Activated CD4-positive, alpha-beta T cell treated with anti-CD3 and anti-CD28 coated beads for 1 hour (primary cell): ENCODE data around the gene SHANK2.

Experiments used
- DNase-seq: peaks from one replicate; pipeline ENCODE4 v3.0.0-alpha.2; 2020

SHANK2 gene

GRCh38 chr11:71252269-71252769, at the start of gene SHANK2:
SHANK2 (minus strand) TSS chr11:71252577; CDS start chr11:71147326, 105,251 bp downstream.
- DNase-seq: no peak

DNA sequence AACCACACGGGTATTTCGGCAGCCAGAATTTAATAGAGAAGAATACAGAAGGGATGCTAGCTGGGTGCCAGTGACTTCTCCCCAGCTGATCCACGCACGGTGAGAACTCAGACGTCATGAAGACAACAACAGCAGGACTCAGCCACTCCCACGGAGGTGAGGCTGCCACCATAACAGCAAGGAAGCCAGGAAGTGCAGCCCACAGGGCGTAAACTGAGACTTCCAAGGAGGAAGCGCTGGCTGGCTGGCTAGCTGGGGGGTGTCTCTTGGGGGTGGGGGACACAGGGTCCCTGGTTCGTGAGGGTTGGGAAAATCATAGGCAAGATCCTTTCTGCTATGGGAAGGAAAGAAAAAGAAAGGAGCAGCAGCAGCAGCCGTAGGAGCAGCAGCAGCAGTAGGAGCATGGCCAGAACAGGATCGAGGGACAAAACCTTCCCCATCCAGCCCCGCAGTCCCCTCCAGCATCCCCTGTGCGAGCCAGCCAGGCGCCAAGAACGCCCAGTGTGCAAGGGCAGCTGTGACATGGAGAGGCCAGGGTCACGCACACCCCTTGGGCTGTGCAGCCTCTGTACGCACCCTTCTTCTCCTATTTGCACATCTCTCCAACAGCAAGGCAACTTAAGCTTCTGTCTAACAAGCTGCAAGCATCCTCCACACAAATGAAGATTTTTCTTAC, 49.6 kb upstream of the SHANK2 start:
- DNase-seq: no peak

DNA sequence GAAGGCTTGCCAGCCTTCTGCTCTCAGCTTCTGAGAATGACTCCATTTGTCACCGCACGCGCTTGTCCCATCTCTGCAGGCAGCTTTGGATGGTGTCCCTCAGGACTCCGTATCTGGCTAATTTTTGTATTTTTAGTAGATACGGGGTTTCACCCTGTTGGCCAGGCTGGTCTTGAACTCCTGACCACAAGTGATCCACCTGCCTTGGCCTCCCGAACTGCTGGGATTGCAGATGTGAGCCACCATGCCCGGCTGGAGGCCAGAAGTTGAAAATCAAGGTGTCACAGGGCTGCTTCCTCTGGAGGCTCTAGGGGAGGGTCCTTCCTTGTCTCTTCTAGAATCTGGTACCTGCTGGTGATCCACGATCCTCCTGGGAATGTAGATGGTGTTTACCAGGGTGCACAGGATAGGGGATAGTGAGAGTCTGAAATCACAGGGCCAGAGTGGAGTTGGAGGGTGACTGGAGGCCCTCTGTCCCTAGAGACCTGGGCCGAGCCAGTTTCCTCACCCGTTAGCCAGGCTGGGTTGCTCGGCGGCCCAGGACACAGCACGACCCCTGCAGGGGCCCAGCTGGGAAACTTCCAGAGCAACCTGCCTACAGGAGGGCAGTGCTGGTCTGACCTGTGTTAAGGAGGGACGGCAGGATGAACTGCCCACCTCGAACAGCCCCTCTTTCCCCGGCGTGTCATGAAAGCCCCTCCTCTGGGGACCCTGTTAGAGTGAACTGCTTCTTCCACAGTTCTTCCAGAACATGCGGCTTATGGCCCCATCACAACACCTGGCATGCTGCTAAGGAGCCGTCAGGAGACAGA, 48.9 kb upstream of the SHANK2 start:
- DNase-seq: peak; percentile 5

GRCh38 chr11:71300187-71300586, 47.8 kb upstream of the SHANK2 start:
- no peak for DNase-seq

DNA sequence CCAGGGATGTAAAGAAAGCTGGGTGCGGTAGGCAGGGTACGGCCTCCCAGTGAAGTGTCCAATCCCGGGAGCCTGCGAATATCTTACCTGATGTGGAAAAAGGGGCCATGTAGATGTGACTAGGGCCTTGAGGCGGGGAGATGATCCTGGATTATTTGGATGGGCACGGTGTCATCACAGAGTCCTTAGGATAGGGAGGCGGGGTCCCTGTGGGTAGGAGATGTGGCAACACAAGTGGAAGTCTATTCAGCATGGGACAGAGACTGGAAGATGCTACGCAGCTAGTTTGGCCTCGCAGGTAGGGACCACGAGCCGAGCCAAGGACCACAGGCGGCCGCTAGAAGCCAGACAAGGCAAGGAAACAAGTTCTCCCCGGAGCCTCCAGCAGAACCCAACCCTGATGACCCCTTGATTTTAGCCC, 46.4 kb upstream of the SHANK2 start:
- DNase-seq: peak; percentile 2

DNA sequence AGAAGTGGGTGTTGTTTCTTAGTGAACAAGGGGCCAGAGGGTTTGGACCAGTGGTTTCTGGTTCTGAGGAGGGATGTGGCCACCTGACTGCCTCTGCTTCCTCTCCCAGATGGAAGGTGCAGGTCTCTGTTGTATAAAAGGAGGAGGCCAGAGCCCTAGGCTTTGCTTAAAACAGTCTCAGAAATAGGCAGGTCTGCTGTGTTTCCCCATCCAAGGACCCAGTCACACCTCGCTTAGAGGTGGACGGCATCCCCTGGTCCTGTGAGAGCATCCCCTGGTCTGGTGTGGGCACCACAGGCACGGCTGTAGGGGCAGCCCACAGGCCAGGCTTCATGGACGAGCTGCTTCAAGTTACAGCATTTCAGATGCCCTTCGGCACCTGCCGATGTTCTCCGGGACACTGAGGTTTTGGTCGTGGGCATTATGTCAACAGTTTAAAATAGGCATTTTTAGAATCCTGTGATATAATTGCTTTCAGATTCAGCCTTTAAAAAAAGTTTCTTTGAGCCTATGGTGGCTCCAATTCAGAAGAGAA, 45.7 kb upstream of the SHANK2 start:
- DNase-seq: no peak

DNA sequence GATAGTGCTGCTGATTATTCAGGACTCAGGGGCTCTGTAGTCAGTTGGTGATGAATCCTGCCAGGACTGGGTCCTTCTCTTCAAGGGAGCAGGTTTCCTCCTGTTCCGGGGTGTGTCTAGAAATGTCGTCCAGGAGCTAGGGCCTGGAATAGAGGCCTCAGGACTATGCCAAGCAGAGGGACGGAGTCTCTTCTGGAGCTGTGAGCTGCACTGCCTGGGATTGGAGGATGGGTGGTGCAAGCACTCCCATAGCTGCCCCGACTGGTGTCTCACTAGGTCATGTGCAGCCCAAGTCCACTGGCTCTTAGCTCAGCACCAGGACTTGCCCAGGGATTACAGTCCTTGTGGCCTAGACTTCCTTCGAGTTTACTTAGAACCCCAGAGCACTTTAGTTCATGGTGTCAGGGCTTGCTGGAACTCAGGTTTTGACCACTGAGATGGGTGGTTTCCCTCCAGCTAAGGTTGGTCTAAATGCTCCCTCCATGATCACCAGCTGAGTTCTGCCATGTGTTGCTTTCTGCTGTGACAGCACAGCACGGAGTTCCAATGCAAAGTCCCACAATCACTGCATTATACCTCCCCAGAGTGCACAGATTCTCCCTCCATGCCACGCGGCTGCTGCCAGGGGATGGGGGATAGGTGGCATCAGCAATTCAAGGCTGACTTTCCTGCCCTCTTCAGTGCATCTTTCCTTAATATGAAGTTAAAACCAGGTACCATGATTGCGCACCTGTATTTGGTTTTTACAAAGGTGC, 42.6 kb upstream of the SHANK2 start:
- no peak for DNase-seq

DNA sequence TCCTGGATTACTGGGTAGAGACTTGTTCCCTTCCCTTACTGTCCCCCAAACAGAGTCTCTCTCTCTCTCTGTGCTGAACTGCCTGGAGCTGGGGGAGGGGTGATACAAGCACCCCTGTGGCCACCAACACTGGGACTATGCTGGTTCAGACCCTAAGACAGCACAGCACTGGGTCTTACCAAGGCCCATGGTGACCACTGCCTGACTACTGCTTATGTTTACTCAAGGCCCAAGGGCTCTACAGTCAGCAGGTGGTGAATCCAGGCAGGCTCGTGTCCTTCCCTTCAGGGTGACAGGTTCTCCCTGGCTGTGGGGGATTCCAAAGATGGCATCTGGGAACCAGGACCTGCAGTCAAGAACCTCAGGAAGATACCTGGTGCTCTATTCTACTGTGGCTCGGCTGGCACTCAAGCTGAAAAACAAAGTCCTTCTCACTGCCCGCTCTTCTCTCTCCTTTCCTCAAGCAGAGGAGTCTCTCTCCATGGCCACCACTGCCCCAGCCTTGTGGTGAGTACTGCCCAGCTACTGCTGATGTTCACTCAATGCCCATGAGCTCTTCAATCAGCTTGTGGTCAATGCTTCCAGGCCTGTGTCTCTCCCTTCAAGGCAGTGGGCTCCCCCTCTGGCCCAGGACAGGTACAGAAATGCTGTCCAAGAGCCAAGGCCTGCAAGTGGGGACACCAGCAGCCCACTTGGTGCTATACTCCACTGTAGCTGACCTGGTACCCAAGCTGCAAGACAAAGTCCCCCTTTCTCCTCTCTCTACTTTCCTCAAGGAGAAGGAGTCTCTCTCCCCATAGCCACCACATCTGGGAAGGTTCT, 41.8 kb upstream of the SHANK2 start:
- DNase-seq: no peak

DNA sequence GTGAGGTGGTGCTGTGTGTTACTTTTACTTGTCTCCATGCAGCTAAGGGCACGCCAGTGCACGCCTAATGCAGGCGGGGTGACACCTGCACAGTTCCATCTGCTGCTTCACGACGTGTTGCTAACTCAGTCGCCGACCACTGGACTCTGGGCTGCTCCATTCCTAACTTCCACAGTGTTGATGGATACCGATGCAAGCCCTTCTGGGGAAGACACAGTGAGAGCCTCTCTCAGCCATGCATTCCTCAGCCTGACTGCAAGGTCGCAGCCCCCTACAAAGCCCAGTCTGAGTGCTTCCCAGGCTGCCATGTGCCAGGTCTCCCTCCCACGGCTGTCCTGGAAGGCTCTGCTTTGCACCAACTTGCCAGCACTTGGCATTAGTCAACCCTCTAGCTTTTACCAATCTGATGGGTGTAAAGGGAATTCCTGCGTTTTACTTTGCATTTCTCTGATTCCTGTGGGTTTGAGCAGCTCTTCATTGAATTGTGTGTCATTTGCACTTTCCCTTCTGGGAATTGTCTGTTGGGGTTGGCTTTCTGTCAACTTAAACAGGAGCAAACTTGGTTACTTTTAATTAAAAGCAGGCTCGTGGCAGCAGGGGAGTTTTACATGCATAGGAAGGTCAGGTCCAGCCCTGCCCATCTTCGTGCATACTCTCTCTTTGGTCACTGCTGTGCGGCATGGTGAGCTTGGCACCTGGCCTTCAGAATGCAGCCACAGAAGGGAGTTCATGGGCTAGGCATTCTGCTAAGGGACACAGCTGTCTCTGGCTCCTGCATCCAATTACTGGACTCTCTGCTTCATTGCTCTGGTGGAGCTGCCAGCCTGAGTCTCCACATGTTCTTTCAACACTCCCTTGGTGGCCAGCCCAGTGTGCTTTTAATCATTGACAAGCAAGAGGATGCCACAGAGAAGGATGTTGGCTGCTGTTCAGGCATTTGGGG, 34.6 kb upstream of the SHANK2 start:
- DNase-seq: no peak

- no peak for DNase-seq
Measured at GRCh38 chr11:71285111-71285510, 32.7 kb upstream of the SHANK2 start.

GRCh38 chr11:71284525-71285092, 32.2 kb upstream of the SHANK2 start:
- DNase-seq: no peak

GRCh38 chr11:71283971-71284441, 31.6 kb upstream of the SHANK2 start:
- no peak for DNase-seq

DNA sequence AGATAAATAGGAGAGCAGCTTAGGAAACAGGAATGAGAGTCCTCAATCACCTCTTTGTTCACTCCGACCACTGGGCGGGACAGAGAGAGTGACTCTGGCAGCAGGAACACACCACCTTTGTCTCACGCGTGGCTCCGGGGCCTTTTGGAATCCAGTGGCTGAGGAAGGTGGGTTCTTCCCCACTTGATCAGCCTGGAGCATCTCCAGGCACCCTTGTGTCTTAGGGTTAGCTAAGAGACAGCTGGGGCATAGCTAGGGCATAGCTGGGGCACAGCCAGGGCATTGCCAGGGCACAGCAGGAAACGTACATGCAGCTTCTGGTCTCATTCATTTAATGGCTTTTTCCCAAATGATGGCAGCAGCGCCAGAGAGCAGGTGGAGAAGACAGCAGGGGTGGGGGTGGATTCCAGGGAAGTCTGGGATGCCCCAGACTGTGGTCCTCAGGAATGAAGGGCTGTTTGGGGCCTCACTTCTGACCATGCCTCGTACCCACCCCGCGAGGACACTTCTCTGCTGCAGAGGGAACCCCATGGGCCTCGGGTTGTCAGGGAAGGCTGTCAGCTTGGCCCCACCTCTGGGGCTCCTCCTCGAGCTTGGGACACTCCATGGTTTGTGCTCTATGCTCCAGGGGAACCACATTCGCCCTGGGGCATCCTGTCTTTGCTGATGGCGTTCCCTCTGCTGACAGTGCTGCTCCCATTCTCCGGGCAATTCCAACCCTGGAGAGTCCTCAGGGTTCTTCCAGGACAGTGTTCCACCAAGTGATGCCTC, 30.4 kb upstream of the SHANK2 start:
- DNase-seq: no peak

DNA sequence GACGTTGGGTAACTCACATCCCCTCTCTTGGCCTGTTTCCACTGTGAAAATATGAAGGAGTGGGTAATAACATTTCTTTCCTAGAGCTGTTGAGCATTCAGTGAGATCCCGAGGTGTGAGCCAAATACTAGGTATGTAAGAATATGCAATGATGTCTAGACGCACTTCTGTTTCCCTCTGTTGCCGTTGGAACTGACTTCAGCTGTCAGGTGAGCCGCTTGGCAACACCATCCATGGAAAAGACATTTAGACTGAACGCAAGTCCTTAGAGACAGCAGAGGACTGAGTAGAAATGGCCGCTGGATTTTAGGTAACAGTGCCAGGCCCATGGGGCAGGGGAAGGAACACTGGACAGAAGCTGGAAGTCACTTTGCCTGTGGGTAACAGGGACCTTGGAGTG, 29.5 kb upstream of the SHANK2 start:
- DNase-seq: no peak

DNA sequence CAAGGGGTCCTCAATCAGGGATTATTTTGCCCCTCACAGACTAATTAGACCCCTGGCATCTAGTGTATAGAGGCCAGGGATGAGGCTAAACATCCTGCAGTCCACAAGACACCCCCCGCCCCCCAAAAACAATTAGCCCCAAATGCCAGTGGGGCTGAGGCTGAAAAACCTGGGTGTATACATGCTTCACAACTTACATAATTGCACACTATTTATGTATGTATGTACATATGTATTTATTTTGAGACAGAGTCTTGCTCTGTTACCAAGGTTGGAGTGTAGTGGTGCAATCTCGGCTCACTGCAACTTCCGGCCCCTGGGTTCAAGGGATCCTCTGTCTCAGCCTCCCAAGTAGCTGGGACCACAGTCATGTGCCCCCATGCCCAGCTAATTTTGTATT, 28.8 kb upstream of the SHANK2 start:
- no peak for DNase-seq

DNA sequence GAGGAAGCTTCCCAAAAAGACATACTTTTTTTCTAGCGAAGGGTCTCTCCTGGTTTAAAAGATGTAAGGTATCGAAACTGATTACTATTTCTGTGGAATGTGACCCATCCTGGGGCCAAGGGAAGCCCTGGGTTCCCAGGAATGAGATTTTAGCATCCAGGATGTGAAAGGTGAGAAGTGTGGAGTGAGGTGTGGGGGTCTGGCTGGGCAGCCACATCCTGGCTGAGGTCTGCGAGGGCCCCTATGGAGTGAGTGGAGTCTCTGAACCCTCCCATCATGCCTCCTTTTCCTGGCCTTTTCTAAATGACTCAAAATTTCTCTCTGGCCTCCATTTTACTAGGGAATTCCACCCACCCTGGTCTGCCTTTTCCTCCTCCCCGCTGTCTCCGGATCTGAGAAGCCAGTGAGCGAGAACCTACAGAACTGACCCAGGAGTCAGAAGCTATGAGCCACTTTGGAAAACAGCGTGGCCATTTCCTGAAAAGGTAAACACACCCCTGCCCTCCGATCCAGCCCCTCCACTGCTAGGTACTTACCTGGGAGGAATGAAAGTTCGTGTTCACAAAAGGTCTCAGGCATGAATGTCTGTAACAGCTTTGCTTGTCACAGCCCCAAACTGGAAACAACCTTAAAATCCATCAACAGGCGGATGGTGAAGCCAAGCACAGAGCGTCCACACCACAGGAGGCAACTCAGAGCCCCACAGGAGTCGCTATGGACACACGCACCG, 27.7 kb upstream of the SHANK2 start:
- DNase-seq: no peak

DNA sequence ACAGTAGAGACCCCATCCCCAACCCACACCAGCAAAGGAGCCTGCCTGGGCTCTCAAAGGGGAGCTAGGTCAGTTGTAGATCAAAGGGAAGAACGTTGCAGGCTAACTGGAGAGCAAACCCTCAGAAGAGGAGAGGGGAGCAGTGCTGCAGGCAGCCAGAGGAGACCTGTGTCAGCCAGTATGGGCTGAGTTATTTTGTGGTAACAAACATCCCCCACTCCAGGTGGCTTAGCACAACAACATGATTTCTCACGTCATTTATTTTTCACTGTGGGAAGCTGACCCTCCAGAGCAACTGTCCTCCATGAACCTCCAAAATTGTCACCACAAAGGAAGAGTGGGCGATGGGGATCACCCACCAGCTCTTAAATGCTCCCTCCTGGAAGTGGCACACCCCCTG, 19.8 kb upstream of the SHANK2 start:
- no peak for DNase-seq

DNA sequence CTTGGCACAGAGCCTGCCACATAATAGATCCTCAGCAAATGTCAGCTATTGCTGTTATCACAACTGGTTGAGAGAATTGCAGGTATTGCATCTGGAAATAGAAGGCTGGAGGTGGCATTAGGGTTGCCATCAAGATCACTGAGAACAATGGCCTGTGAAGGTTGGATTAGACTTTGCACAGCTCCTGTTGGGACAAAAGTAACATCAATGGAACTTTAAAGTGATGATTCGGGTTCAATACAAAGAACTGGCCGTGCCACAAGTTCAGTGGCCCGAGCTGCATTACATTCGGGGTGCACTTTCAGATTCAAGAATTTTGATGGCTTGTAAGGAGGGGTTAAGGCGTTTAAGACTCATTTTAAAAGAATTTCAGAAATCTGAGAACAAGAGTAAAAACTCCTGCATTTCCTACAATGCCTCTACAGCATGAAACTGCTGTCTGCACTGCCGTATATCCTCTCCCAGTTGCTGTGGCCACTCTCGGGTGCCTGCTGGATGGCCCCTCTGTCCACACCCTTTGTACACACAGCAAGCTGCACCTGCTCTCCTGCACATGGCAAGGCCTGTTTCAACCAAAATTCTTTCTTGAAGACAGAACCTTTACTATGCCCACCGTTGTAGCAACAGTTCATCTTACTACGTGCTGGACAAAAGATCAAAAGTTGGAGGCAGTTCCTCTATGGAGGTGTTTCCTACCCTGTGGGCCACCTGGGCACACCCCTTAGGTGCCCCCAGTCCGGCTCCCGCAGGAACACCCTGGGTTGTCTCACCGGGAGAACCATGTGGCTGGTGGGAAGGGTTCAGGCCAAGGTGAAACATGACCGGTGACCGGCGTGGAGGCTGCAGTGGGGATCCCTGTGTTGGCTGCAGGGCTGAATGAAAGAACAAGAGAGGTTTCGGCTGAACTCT, 17.5 kb upstream of the SHANK2 start:
- DNase-seq: no peak
